GM12892 (cell line): ENCODE results near the gene EGFR.

ENCODE experiments used
- POLR2A ChIP-seq: IDR thresholded peaks from 2 replicates; pipeline ENCODE4 v1.6.1; 2011; ENCODE audit warnings: low read depth, low read length, control low read depth
- POLR2AphosphoS5 ChIP-seq: IDR thresholded peaks from 2 replicates; pipeline ENCODE4 v1.6.1; 2011; ENCODE audit warnings: low read depth, low read length, control low read depth

DNA sequence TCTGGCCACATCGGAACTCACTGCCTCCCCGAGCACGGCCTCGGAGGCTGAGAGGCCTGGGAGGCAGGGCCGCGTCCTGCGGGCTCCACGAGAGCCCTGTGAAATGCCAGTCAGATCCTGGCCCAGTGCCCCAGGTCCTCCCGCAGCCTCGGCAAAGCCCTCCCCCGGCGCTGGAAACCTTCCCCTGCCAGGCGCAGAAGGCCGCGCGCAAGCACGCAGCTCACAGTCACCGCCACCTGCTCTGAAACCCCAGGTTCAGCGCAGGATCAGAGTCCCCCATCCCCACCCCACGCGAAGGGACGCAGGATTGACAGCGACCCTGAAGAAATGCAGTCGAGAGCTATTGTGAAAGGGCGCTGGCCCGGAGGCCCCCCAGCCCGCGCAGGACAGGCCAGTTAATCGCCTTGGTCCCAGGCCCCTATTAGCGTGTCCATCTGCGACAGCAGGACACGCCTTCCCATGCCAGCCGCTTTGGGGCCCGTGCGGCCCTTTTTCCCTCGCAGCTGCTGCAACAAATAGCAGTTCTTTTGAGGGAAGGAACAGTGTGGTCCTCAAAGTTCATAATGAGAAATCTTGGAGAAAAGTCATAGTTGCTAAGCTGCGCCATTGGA is 13.5 kb upstream of the EGFR start:
- no peak for TF ChIP-seq POLR2AphosphoS5
- TF ChIP-seq POLR2A: no peak
